Gastrocnemius medialis (tissue), 4 donors: Measurements from ENCODE around the gene ABCG4. TPM values are rescaled to one million over a fixed set of nuclear protein-coding genes. Genes with fewer than 3 reads are reported as not detected.
"Not testable (repeated sequence)": the region's sequence is repeated elsewhere in the genome, so short reads cannot be mapped to it uniquely, and the experiment has no call there.

Experiments used
- ATAC-seq, 2 donors: fragments of 150-250 bp; one replicate each; pipeline ENCODE4 v1.9.1; 2016
- DNase-seq, 2 donors: peaks; one replicate each; pipeline ENCODE4 v3.0.0-alpha.2; 2019
- H3K27ac ChIP-seq, 4 donors: fragments of 200-600 bp; sonication (generic); 1 replicate in 1 of 4; 2 replicates in 3 of 4; pipeline ENCODE4 v1.5.1; 2016 to 2018; ENCODE audit warnings: mild to moderate bottlenecking in 2 of 4, moderate library complexity in 1 of 4
- H3K27me3 ChIP-seq, 3 donors: fragments of 200-600 bp; sonication (generic) in 2 of 3; 1 replicate in 1 of 3; 2 replicates in 2 of 3; pipeline versions ENCODE4 v1.5.1 to v1.6.0; 2016 to 2019; ENCODE audit warnings: mild to moderate bottlenecking in 1 of 3, moderate library complexity in 1 of 3
- H3K36me3 ChIP-seq, 2 donors: fragments of 200-600 bp; sonication (generic) in 1 of 2; one replicate each; pipeline ENCODE4 v1.5.1; 2017 to 2018
- H3K4me1 ChIP-seq, 2 donors: fragments of 200-600 bp; sonication (generic) in 1 of 2; one replicate each; pipeline ENCODE4 v1.5.1; 2016 to 2017; ENCODE audit warnings: mild to moderate bottlenecking in 2 of 2
- H3K4me3 ChIP-seq, 4 donors: fragments of 200-600 bp; sonication (generic) in 3 of 4; 1 replicate in 1 of 4; 2 replicates in 3 of 4; pipeline ENCODE4 v1.5.1; 2016 to 2019; ENCODE audit warnings: mild to moderate bottlenecking in 2 of 4
- H3K9me3 ChIP-seq, 3 donors: fragments of 200-600 bp; sonication (generic) in 2 of 3; 1 replicate in 1 of 3; 2 replicates in 2 of 3; pipeline ENCODE4 v1.5.1; 2016 to 2019
- CTCF ChIP-seq, 5 experiments: fragments of 450-650 bp in 3 of 5; fragments of 200-600 bp in 2 of 5; sonication (generic) in 2 of 5; IDR thresholded peaks in 4 of 5; conservative IDR thresholded peaks in 1 of 5; 1 replicate in 4 of 5; 2 replicates in 1 of 5; pipeline ENCODE4 v1.5.1; 2016 to 2019; ENCODE audit warnings: antibody characterized with exemption in 5 of 5, mild to moderate bottlenecking in 3 of 5, moderate library complexity in 3 of 5
- POLR2A ChIP-seq, 2 donors: fragments of 450-650 bp; IDR thresholded peaks; one replicate each; pipeline ENCODE4 v1.6.1; 2017; ENCODE audit warnings: antibody characterized with exemption in 2 of 2, mild to moderate bottlenecking in 2 of 2, moderate library complexity in 2 of 2
- in situ Hi-C, 4 donors: fragments of 200-750 bp; cut with MboI; loops; one replicate each; pipeline versions ENCODE4 v1.15.0 to v1.8.0; 2017; ENCODE audit warnings: low sequenced_read_pairs in 4 of 4
- intact Hi-C: fragments of 100-400 bp; cut with DNase I; formaldehyde crosslinking; loops from one replicate; pipeline ENCODE4 v1.15.1; 2023; ENCODE audit warnings: low total_unique reads
- total RNA-seq, 4 donors: library from RNA; depleted of rRNA; stranded (reverse); fragments of >200 nt; gene quantifications; one replicate each; pipeline versions ENCODE4 v1.1.0 to v1.2.3, GENCODE V29; 2016

ABCG4 gene
- total RNA-seq, 4 donors from 2014 or later, result not detected

- in situ Hi-C loops, result no loop called here
Observed at GRCh38 chr11:119181677-119182412, 33.0 kb downstream of the ABCG4 start.

GRCh38 chr11:119184399-119184798 is 35.5 kb downstream of the ABCG4 start:
- in situ Hi-C loops, H3K4me1 ChIP-seq, H3K27ac ChIP-seq, H3K9me3 ChIP-seq, DNase-seq, ATAC-seq, intact Hi-C loops, H3K27me3 ChIP-seq, H3K4me3 ChIP-seq: not testable (repeated sequence)
- H3K36me3 ChIP-seq, result peaks cover 0 to 23% of the 10 kb centered on the region in 2 donors

More at GRCh38 chr11:119181677-119182412, 33.0 kb downstream of the ABCG4 start:
- H3K4me3 ChIP-seq, result no peak overlapping the region
- ATAC-seq (no peak), DNase-seq (no peak)
- H3K4me1 ChIP-seq, result no peaks in the 10 kb centered on the region
- H3K27me3 ChIP-seq, result no peaks in the 10 kb centered on the region
- no peak overlapping the region for H3K27ac ChIP-seq
- no peaks in the 10 kb centered on the region for H3K9me3 ChIP-seq
- TF ChIP-seq POLR2A (IDR thresholded peaks at IDR 0.05) (no peak), CTCF (IDR thresholded peaks at IDR 0.05 in 4 of 5, conservative IDR thresholded peaks at IDR 0.05 in 1 of 5) (no peak)
- intact Hi-C loops, result no loop called here
- H3K36me3 ChIP-seq, result peaks cover 0 to 23% of the 10 kb centered on the region in 2 donors

GRCh38 chr11:119185981-119186634 is 37.3 kb downstream of the ABCG4 start:
- no peaks in the 10 kb centered on the region for H3K9me3 ChIP-seq
- no peak overlapping the region for H3K4me3 ChIP-seq
- no peak for ATAC-seq
- no peak overlapping the region for H3K27ac ChIP-seq
- DNase-seq, result no peak
- intact Hi-C loops (no loop called here), in situ Hi-C loops (no loop called here)
- H3K36me3 ChIP-seq, result peaks cover 0 to 11% of the 10 kb centered on the region in 2 donors
- TF ChIP-seq POLR2A (IDR thresholded peaks at IDR 0.05) (no peak), CTCF (IDR thresholded peaks at IDR 0.05 in 4 of 5, conservative IDR thresholded peaks at IDR 0.05 in 1 of 5) (no peak)
- no peaks in the 10 kb centered on the region for H3K27me3 ChIP-seq
- no peaks in the 10 kb centered on the region for H3K4me1 ChIP-seq

- no peak for ATAC-seq
- Histone ChIP-seq H3K27me3 (no peaks in the 10 kb centered on the region), H3K27ac (no peak overlapping the region), H3K4me1 (no peaks in the 10 kb centered on the region), H3K4me3 (no peak overlapping the region), H3K36me3 (peaks cover 0 to under 1% of the 10 kb centered on the region in 2 donors), H3K9me3 (no peaks in the 10 kb centered on the region)
- TF ChIP-seq POLR2A (IDR thresholded peaks at IDR 0.05), result no peak
- TF ChIP-seq CTCF (IDR thresholded peaks at IDR 0.05 in 4 of 5, conservative IDR thresholded peaks at IDR 0.05 in 1 of 5), result no peak
- no peak for DNase-seq
- intact Hi-C loops (no loop called here), in situ Hi-C loops (no loop called here)
Observed at GRCh38 chr11:119187123-119187892, 38.5 kb downstream of the ABCG4 start.

GRCh38 chr11:119188067-119188466 is 39.2 kb downstream of the ABCG4 start:
- no peaks in the 10 kb centered on the region for H3K9me3 ChIP-seq
- TF ChIP-seq CTCF (IDR thresholded peaks at IDR 0.05 in 4 of 5, conservative IDR thresholded peaks at IDR 0.05 in 1 of 5) (no peak), POLR2A (IDR thresholded peaks at IDR 0.05) (no peak)
- DNase-seq (no peak), ATAC-seq (no peak)
- intact Hi-C loops (no loop called here), in situ Hi-C loops (no loop called here)
- H3K27me3 ChIP-seq, result no peaks in the 10 kb centered on the region
- H3K4me1 ChIP-seq, result no peaks in the 10 kb centered on the region
- H3K4me3 ChIP-seq, result no peak overlapping the region
- H3K36me3 ChIP-seq, result no peaks in the 10 kb centered on the region
- no peak overlapping the region for H3K27ac ChIP-seq
